Transverse colon (tissue), 4 donors: ENCODE results near the gene BPIFB2. TPM values are rescaled to one million over a fixed set of nuclear protein-coding genes. Genes with fewer than 3 reads are reported as not detected.

Experiments
- DNase-seq: peaks from one replicate; pipeline ENCODE4 v3.0.0-alpha.2; 2019
- H3K27ac ChIP-seq, 4 donors: fragments of 200-600 bp; sonication (generic); 2 replicates each; pipeline ENCODE4 v1.5.1; 2016 to 2018; ENCODE audit warnings: inconsistent platforms in 4 of 4
- H3K27me3 ChIP-seq: fragments of 200-600 bp; sonication (generic); 2 replicates; pipeline ENCODE4 v1.5.1; 2017; ENCODE audit warnings: inconsistent platforms
- H3K36me3 ChIP-seq, 4 donors: fragments of 200-600 bp; sonication (generic); 2 replicates each; pipeline ENCODE4 v1.5.1; 2017 to 2019; ENCODE audit warnings: inconsistent platforms in 4 of 4
- H3K4me1 ChIP-seq, 4 donors: fragments of 200-600 bp; sonication (generic); 2 replicates each; pipeline ENCODE4 v1.5.1; 2017 to 2020; ENCODE audit warnings: inconsistent platforms in 4 of 4
- H3K4me3 ChIP-seq, 4 donors: fragments of 200-600 bp; sonication (generic); 1 replicate in 1 of 4; 2 replicates in 3 of 4; pipeline versions ENCODE4 v1.5.1 to v1.6.1; 2017 to 2019; ENCODE audit warnings: inconsistent platforms in 4 of 4
- H3K9me3 ChIP-seq, 2 donors: fragments of 200-600 bp; sonication (generic); 2 replicates each; pipeline ENCODE4 v1.5.1; 2017 to 2019; ENCODE audit warnings: inconsistent platforms in 2 of 2
- EP300 ChIP-seq: sonication (generic); formaldehyde crosslinking; IDR thresholded peaks from one replicate; pipeline ENCODE4 v1.6.1; 2017; ENCODE audit warnings: antibody characterized with exemption, low read depth
- POLR2A ChIP-seq: fragments of 450-650 bp; IDR thresholded peaks from one replicate; pipeline ENCODE4 v1.6.1; 2016; ENCODE audit warnings: antibody characterized with exemption, mild to moderate bottlenecking, moderate library complexity
- POLR2AphosphoS5 ChIP-seq, 3 donors: sonication (generic); formaldehyde crosslinking; IDR thresholded peaks; one replicate each; pipeline ENCODE4 v1.6.1; 2016; ENCODE audit warnings: antibody characterized with exemption in 3 of 3
- WGBS, 2 donors: methylation state at CpG; one replicate each; pipeline ENCODE4 v1.1.5; 2018; ENCODE audit warnings: low coverage in 1 of 2; 5-methylcytosine and 5-hydroxymethylcytosine counted together
- in situ Hi-C, 4 donors: fragments of 200-750 bp; cut with MboI; loops; one replicate each; pipeline versions ENCODE4 v1.15.0 to v1.15.1; 2017; ENCODE audit warnings: low sequenced_read_pairs in 3 of 4, low pct_ligation_motif_present in 1 of 4, low pct_unique_long_range_greater_than_20kb in 1 of 4
- intact Hi-C: fragments of 100-400 bp; cut with DNase I; formaldehyde crosslinking; loops from one replicate; pipeline ENCODE4 v1.15.1; 2023; ENCODE audit warnings: low total_unique reads
- total RNA-seq, 4 donors: library from RNA; depleted of rRNA; stranded (reverse); fragments of >200 nt; gene quantifications; one replicate each; pipeline ENCODE4 v1.1.0, GENCODE V29; 2016
- TF ChIP-seq, protein P1 (sequence below), 5 experiments: fragments of 200-600 bp in 3 of 5; fragments of 450-650 bp in 2 of 5; sonication (generic) in 3 of 5; IDR thresholded peaks; 1 replicate in 2 of 5; 2 replicates in 3 of 5; pipeline ENCODE4 v1.5.1; 2016 to 2017; ENCODE audit warnings: antibody characterized with exemption in 5 of 5, inconsistent platforms in 3 of 5, mild to moderate bottlenecking in 2 of 5, moderate library complexity in 1 of 5

Gene BPIFB2
- total RNA-seq, 4 donors from 2014 or later = not detected

GRCh38 chr20:33010674-33011449, 3.4 kb downstream of the BPIFB2 start:
- no peaks in the 10 kb centered on the region for H3K27me3 ChIP-seq
- 75% methylated on average over 8 of the region's 8 CpGs; no CpG with 5 or more reads in 1 of the 2 donors for WGBS, 2 donors
- intact Hi-C loops = no loop called here
- H3K9me3 ChIP-seq = no peaks in the 10 kb centered on the region
- H3K4me1 ChIP-seq = no peaks in the 10 kb centered on the region
- H3K4me3 ChIP-seq = no peak overlapping the region
- no peak for DNase-seq
- H3K36me3 ChIP-seq = no peaks in the 10 kb centered on the region
- TF ChIP-seq EP300 (no peak), POLR2AphosphoS5 (IDR thresholded peaks at IDR 0.05) (no peak)
- H3K27ac ChIP-seq = no peak overlapping the region
- in situ Hi-C loops = no loop called here

GRCh38 chr20:33012327-33013189, 5.1 kb downstream of the BPIFB2 start:
- in situ Hi-C loops = no loop called here
- WGBS, 2 donors = 71 to 82% methylated on average over 5 to 15 of the region's 15 CpGs
- no peak for DNase-seq
- intact Hi-C loops = no loop called here
- Histone ChIP-seq H3K4me1 (no peaks in the 10 kb centered on the region), H3K9me3 (no peaks in the 10 kb centered on the region), H3K36me3 (no peaks in the 10 kb centered on the region), H3K27ac (no peak overlapping the region), H3K4me3 (no peak overlapping the region), H3K27me3 (no peaks in the 10 kb centered on the region)
- no peak for TF ChIP-seq POLR2AphosphoS5 (IDR thresholded peaks at IDR 0.05)
- TF ChIP-seq POLR2A = no peak
- TF ChIP-seq EP300 = no peak
- TF ChIP-seq, protein P1, sequence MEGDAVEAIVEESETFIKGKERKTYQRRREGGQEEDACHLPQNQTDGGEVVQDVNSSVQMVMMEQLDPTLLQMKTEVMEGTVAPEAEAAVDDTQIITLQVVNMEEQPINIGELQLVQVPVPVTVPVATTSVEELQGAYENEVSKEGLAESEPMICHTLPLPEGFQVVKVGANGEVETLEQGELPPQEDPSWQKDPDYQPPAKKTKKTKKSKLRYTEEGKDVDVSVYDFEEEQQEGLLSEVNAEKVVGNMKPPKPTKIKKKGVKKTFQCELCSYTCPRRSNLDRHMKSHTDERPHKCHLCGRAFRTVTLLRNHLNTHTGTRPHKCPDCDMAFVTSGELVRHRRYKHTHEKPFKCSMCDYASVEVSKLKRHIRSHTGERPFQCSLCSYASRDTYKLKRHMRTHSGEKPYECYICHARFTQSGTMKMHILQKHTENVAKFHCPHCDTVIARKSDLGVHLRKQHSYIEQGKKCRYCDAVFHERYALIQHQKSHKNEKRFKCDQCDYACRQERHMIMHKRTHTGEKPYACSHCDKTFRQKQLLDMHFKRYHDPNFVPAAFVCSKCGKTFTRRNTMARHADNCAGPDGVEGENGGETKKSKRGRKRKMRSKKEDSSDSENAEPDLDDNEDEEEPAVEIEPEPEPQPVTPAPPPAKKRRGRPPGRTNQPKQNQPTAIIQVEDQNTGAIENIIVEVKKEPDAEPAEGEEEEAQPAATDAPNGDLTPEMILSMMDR (IDR thresholded peaks at IDR 0.05) = no peak

DNA sequence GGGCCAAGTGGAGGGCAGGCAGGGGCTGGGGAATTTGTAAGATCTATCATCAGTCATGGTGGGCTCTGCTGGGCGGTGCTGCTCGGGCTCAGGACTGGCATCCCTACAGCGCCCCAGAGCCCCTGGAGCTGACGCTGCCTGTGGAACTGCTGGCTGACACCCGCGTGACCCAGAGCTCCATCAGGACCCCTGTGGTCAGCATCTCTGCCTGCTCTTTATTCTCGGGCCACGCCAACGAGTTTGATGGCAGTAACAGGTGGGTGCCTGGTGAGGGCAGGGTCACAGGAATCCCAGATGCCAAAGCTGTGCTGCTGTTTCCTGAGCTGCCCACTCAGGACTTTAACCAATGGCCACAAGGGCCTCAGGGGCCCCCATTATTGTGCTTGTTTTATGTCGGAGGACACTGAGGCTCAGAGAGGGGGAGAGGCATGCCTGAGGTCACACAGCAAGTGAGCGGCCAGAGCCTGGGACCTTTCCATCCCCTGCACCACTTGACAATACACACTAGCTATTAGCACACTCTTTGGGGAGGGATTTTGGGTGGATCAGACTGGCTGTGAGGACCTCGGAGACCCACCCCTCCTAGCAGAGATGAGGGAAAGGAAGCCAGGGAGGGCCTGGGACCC, 6.3 kb downstream of the BPIFB2 start:
- 71% methylated on average over 9 of the region's 12 CpGs; no CpG with 5 or more reads in 1 of the 2 donors for WGBS, 2 donors
- TF ChIP-seq POLR2AphosphoS5 (IDR thresholded peaks at IDR 0.05) = no peak
- TF ChIP-seq, protein P1 (IDR thresholded peaks at IDR 0.05) = no peak
- no peak for TF ChIP-seq EP300
- no peak for TF ChIP-seq POLR2A
- intact Hi-C loops = no loop called here
- no peaks in the 10 kb centered on the region for H3K27me3 ChIP-seq
- no peaks in the 10 kb centered on the region for H3K36me3 ChIP-seq
- in situ Hi-C loops = no loop called here
- H3K27ac ChIP-seq = no peak overlapping the region
- H3K9me3 ChIP-seq = no peaks in the 10 kb centered on the region
- no peak for DNase-seq
- no peaks in the 10 kb centered on the region for H3K4me1 ChIP-seq
- no peak overlapping the region for H3K4me3 ChIP-seq

GRCh38 chr20:33014336-33015113, 7.0 kb downstream of the BPIFB2 start:
- in situ Hi-C loops = no loop called here
- no peak for DNase-seq
- Histone ChIP-seq H3K4me1 (no peaks in the 10 kb centered on the region), H3K4me3 (no peak overlapping the region), H3K36me3 (no peaks in the 10 kb centered on the region), H3K9me3 (no peaks in the 10 kb centered on the region), H3K27me3 (no peaks in the 10 kb centered on the region), H3K27ac (no peak overlapping the region)
- WGBS, 2 donors = 60 to 63% methylated on average over 3 to 16 of the region's 16 CpGs
- intact Hi-C loops = no loop called here
- no peak for TF ChIP-seq POLR2A
- no peak for TF ChIP-seq POLR2AphosphoS5 (IDR thresholded peaks at IDR 0.05)
- TF ChIP-seq, protein P1 (IDR thresholded peaks at IDR 0.05) = no peak
- TF ChIP-seq EP300 = no peak
